ENCODE results near the gene POLR1H. TPM values are rescaled to one million over a fixed set of nuclear protein-coding genes. Genes with fewer than 3 reads are reported as not detected.

Gene POLR1H
- polyA plus RNA-seq, 2 of the 4 experiments (the other 2 are of a cell fraction): 25.5 to 34.6 TPM

GRCh38 chr6:30043744-30044143 is 17.3 kb upstream of the POLR1H start:
- FAIRE-seq (no peak), ATAC-seq (no peak), DNase-seq (ENCODE audit: low read depth in 1 of 2, low spot score in 1 of 2) (no peak)
- no peak overlapping the region for H3K27ac ChIP-seq
- 93% methylated on average over 2 of the region's 2 CpGs for WGBS (ENCODE audit: missing lambda C conversion rate)
- no peak overlapping the region for H3K4me3 ChIP-seq
- no peak overlapping the region for H3K4me2 ChIP-seq
- ChIA-PET POLR2A (no interaction called here), CTCF (no interaction called here)
- H3K9me3 ChIP-seq: no peaks in the 10 kb centered on the region
- 0 out of 3 replicates have a peak, but pooled peaks cover 3% of the 10 kb centered on the region for H3K4me1 ChIP-seq
- no peak for TF ChIP-seq EHMT2 (IDR thresholded peaks at IDR 0.05; ENCODE audit: low read depth)
- no peak for TF ChIP-seq FOSL2 (IDR thresholded peaks at IDR 0.05)
- no peak for TF ChIP-seq FOSL2 (CRISPR knock-in tag; IDR thresholded peaks at IDR 0.05)
- TF ChIP-seq ZNF302 (CRISPR knock-in tag; IDR thresholded peaks at IDR 0.05): no peak

GRCh38 chr6:30044630-30045029 is 16.4 kb upstream of the POLR1H start:
- ChIA-PET POLR2A (no interaction called here), CTCF (no interaction called here)
- no peak overlapping the region for H3K27ac ChIP-seq
- WGBS (ENCODE audit: missing lambda C conversion rate): 57% methylated on average over 2 of the region's 2 CpGs
- FAIRE-seq (no peak), DNase-seq (ENCODE audit: low read depth in 1 of 2, low spot score in 1 of 2) (no peak), ATAC-seq (no peak)
- H3K4me1 ChIP-seq: 0 out of 3 replicates have a peak, but pooled peaks cover 3% of the 10 kb centered on the region
- TF ChIP-seq TFCP2L1 (CRISPR knock-in tag; IDR thresholded peaks at IDR 0.05): no peak
- TF ChIP-seq ZC3H11A (IDR thresholded peaks at IDR 0.05): no peak
- no peak for TF ChIP-seq RARB (CRISPR knock-in tag; IDR thresholded peaks at IDR 0.05)
- no peak for TF ChIP-seq ESRRA (IDR thresholded peaks at IDR 0.05; ENCODE audit: borderline replicate concordance, low read length)
- TF ChIP-seq TP53 (CRISPR knock-in tag; IDR thresholded peaks at IDR 0.05): no peak
- TF ChIP-seq SMC3 (IDR thresholded peaks at IDR 0.05): no peak
- no peak for TF ChIP-seq FOSL2 (IDR thresholded peaks at IDR 0.05)
- no peak for TF ChIP-seq FOSL2 (CRISPR knock-in tag; IDR thresholded peaks at IDR 0.05)
- TF ChIP-seq EP300 (IDR thresholded peaks at IDR 0.05): no peak
- TF ChIP-seq HOXB13 (CRISPR knock-in tag; IDR thresholded peaks at IDR 0.05; ENCODE audit: low read depth): no peak
- TF ChIP-seq MAZ (IDR thresholded peaks at IDR 0.05; ENCODE audit: borderline replicate concordance, low read depth, low read length): no peak
- TF ChIP-seq CBX2 (IDR thresholded peaks at IDR 0.05; ENCODE audit: borderline replicate concordance, low read depth): no peak
- TF ChIP-seq ZFP36 (IDR thresholded peaks at IDR 0.05; ENCODE audit: borderline replicate concordance, partially characterized antibody): no peak
- TF ChIP-seq ELK1 (IDR thresholded peaks at IDR 0.05; ENCODE audit: low read depth, low read length): no peak
- no peak for TF ChIP-seq POLR2A (IDR thresholded peaks at IDR 0.05; ENCODE audit: low read length)
- H3K4me2 ChIP-seq: no peak overlapping the region
- H3K4me3 ChIP-seq: no peak overlapping the region
- H3K9me3 ChIP-seq: no peaks in the 10 kb centered on the region

GRCh38 chr6:30047220-30047619 is 13.8 kb upstream of the POLR1H start:
- CTCF ChIA-PET: no interaction called here
- Histone ChIP-seq H3K4me3 (no peak overlapping the region), H3K4me2 (no peak overlapping the region), H3K27ac (no peak overlapping the region), H3K4me1 (0 out of 3 replicates have a peak, but pooled peaks cover 3% of the 10 kb centered on the region), H3K9me3 (no peaks in the 10 kb centered on the region)
- DNase-seq (ENCODE audit: low read depth in 1 of 2, low spot score in 1 of 2) (no peak), FAIRE-seq (no peak), ATAC-seq (no peak)
- TF ChIP-seq CHD4 (IDR thresholded peaks at IDR 0.05; ENCODE audit: borderline replicate concordance): no peak
- no peak for TF ChIP-seq KDM1A (IDR thresholded peaks at IDR 0.05; ENCODE audit: low read depth)
- TF ChIP-seq ATOH8 (CRISPR knock-in tag; IDR thresholded peaks at IDR 0.05; ENCODE audit: low read depth): no peak
- TF ChIP-seq POLR2AphosphoS2 (conservative IDR thresholded peaks at IDR 0.05; ENCODE audit: low read length): no peak
- no peak for TF ChIP-seq POLR2A (IDR thresholded peaks at IDR 0.05; ENCODE audit: low read length)
- POLR2A ChIA-PET: interaction anchor here (0.7 kb wide), 1 partner anchor 14 kb away, joined by 3 read pairs; the partner anchor contains the start of gene POLR1H
- WGBS (ENCODE audit: missing lambda C conversion rate): 67% methylated on average over 2 of the region's 2 CpGs

- Histone ChIP-seq H3K9me3 (no peaks in the 10 kb centered on the region), H3K4me2 (no peak overlapping the region), H3K4me1 (no peaks in the 10 kb centered on the region), H3K4me3 (no peak overlapping the region), H3K27ac (no peak overlapping the region)
- TF ChIP-seq ATOH8 (CRISPR knock-in tag; IDR thresholded peaks at IDR 0.05; ENCODE audit: low read depth) (no peak), HOXB5 (CRISPR knock-in tag; IDR thresholded peaks at IDR 0.05) (no peak), ELK1 (IDR thresholded peaks at IDR 0.05; ENCODE audit: low read depth, low read length) (no peak), ZSCAN20 (CRISPR knock-in tag; IDR thresholded peaks at IDR 0.05) (no peak), TP53 (CRISPR knock-in tag; IDR thresholded peaks at IDR 0.05) (no peak), KDM5A (IDR thresholded peaks at IDR 0.05) (no peak), PHF8 (IDR thresholded peaks at IDR 0.05; ENCODE audit: borderline replicate concordance, low read depth) (no peak), EHMT2 (IDR thresholded peaks at IDR 0.05; ENCODE audit: low read depth) (no peak), BCL3 (IDR thresholded peaks at IDR 0.05) (no peak), RARB (CRISPR knock-in tag; IDR thresholded peaks at IDR 0.05) (no peak), ZNF302 (CRISPR knock-in tag; IDR thresholded peaks at IDR 0.05) (no peak)
- FAIRE-seq (no peak), ATAC-seq (no peak), DNase-seq (ENCODE audit: low read depth in 1 of 2, low spot score in 1 of 2) (no peak)
- WGBS (ENCODE audit: missing lambda C conversion rate): 60% methylated on average over 3 of the region's 3 CpGs
- POLR2A ChIA-PET: no interaction called here
- CTCF ChIA-PET: no interaction called here
These were observed 7.4 kb upstream of the POLR1H start for GRCh38 chr6:30053682-30054081.
